Occipital lobe (tissue), 2 donors: ENCODE measurements around the gene KRT222. TPM values are rescaled to one million over a fixed set of nuclear protein-coding genes. Genes with fewer than 3 reads are reported as not detected.
A peak's percentile ranks its signal among the peaks of the same experiment; 100 is the strongest.

Source experiments
- DNase-seq: peaks from one replicate; lab custom pipeline; 2025; lab: John Stamatoyannopoulos, UW
- total RNA-seq: library from RNA; depleted of rRNA; stranded (reverse); fragments of >200 nt; gene quantifications from one replicate; pipeline ENCODE4 v1.2.3, GENCODE V29; 2014

Gene KRT222
- total RNA-seq, 1 donor from 2014 or later: 3.6 TPM

DNA sequence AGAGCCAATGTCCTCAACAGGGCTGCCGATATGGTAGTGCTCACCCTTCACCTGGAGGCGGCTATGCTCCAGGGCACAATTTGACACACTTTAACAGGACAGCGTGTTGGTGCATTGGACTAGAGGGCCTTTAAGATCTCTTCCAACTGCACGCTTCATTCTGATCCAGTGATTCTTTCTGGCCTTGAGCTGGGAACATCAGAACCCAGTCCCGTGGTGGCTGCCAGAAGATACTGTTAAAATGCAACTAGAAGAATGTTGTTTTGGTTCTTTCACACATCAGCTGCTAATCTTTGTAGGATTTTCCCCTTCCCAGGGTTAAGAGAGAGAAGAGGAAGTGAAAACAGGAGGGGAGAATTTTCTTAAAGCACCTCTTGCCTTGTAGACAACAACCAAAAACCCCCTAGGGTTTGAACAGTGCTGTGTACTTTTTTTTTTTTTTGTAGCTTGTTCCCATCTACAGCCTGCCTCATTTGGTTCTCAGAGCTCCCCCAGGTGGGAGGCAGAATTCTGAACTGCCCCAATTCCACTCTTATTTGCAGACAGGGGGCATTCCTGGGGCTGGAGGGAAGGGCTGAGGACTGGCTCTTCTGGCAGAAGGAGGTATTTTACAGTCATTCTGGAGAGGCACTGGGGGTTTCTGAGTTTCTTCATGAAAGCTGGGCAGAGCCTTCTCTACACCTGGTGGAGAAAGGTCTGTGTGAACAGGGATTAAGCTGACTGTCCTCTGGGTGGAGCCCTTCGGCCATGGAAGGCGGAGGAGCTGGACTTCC, 49.7 kb downstream of the KRT222 start:
- no peak for DNase-seq

DNA sequence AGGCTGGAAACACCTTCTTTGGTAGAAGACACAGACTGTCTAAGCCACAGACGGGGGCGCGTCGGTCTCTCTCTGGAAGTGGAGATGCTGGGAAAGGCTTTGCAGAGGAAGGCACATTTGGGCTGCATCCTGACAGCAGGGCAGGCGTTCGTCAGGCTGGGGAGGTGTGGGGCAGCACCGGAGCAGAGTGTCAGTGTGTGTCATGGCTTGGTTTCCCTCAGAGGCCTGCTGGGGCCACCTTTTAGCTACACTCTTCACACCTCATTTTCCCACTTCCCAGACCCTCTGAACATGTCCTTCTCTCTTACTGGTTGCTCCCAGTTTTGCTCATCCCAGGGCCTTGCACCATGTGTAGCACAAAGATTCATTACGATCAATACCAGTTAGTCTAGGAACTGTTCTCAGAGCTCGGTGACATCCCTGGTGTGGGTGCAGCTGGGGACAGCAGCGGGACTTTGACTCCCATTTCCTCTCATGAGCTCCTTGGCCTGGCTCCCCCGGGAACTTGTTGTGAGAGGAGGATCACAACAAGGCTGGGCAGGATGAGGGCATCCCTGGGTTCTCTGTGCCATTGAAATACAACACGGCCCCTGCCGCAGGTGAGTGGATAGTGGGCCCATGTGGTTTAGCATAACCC, 50.4 kb downstream of the KRT222 start:
- no peak for DNase-seq

DNA sequence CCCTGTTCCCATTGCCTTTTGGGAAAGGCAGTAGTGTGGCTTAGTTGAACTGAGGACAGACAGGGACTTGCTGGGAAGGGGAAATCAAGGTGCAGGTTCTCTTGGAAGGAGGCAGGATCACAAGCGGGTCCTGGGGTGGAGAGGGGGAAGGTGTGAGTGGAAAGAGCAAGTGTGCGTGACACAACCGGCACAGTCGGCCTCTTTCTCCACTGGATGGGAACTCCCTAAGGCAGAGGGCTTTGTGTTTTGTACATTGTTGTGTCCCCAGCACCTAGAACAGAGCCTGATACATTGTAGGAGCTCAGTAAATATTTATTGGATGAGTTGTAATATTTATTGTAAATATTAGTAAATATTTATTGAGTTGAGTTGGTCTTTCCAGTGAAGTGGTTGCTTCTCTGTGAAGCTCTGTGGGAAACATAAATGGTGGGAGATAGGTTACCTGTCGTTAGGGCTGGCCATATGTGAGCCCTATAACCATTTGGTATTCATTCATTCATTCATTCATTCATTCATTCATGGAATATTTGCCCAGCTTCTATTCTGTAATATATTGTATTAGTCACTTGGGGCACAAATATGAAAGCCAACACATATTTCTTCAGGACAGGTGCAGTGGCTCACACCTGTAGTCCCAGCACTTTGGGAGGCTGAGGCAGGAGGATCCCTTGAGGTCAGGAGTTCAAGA, 51.4 kb downstream of the KRT222 start:
- no peak for DNase-seq

DNA sequence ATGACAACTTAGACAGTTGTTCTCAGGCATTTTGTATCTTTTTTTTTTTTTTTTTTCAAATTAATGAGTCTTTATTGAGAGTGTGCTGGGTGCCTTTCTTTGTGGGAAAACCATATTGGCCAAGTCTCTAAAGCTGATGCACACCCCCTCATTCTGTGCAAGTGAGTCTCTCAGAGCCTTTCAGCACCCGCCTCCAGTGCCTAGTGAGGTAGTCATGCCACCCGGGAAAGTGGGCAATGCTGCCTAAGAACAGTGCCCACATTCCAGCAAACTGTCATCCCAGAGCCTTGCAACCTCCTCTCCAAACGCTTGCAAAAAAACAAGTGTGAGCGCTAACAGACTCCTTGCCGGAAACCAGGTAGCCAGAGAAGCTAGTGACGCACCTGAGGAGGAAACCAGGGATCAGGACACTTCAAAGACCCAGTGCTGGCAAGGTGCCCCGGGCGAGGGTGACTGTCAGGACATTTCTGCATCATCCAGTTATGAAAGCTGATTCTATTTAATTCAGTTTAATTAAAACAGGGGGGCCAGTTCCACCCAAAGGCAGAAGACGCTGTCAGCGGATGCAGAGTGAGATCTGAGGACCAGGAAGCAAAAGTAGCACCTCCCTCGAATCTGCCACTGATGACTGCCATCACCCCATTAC, 52.3 kb downstream of the KRT222 start:
- DNase-seq: peak; percentile 70

DNA sequence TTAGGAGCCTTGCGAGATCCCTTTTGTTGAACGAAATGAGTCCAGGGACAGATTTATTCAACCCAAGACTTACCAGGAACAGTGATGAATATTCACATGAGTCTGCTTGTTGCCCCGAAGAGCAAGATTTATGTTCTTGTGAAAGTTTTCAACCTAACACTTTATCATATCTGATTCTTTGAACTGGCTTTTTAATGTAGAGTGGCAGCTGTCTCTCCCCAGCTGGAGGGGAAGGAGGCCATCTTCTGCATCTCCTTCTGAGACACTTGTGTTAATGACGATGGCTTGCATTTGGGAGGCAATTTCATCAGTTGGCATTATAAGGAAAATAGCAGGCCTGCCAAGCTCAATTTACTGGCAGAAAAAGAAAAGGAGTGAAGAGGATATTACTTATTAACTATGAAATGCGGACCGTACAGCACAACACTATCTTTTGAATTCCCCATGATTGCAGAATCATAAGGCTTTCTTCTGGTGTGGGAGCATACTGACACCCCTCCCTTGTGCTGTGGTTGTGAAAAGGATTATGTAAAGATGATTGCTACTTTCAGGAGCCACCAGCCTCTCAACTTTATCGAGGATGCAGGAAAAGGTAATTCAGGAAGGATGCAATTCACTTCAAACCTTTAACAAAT, 53.0 kb downstream of the KRT222 start:
- DNase-seq: no peak

DNA sequence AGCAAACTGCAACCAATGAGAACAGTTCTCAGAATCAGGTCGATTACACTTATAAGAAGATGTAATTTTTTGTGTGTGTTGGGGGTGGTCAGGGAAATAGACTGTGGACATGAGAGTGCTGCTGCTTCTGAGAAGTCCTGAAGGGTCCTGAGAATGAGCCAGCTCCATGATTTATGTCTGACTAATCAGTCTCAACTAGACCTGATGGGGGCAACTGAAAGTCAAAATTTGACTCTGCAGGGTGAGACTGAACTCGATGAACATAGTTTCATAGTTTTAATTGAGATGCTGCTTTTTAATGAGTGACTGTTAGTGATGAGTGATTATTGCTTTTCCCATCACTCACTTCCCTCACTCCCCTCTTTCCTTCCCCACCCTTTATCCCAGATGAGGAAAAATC, 54.6 kb downstream of the KRT222 start:
- no peak for DNase-seq

DNA sequence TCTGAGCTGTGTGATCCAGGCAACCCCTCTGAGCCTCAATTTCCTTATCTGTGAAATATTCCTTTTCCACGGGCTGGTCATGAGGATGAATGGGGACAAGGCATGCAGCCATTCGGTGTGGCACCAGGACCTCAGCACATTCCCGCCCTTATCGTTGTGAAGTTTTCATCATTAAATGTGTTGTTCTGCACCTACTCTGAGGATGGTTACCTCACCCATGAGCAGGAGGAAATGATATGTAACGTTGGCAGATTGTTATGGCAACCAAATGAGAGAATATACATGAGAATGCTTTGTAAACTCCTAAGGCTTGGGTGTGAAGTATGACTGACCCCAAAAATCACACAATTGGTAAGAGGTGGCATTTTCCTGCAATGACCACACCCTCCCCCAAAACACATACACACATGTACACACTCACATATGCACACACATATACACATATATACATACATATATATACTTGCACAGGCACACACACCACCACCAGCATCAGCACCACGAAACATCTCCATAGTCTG, 56.9 kb downstream of the KRT222 start:
- DNase-seq: no peak

DNA sequence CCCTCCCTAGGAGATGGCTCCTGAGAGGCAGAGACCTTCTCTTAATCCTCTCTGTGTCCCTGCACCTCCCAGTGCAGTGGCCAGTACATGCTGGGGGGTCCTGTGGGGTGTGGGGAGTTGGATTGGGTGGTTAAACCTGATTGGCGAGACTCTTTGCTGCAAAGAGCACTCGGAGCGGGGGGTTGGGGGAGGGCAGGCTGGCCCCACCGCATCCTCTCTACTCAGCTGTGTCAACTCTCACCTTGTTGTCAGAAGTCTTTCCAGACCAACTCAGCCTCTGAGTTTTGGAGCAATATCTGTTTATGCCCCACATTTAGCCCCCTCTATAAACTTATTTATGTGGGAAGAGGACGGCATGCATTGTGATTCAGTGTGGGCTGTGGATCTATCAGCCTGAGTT, 57.3 kb downstream of the KRT222 start:
- no peak for DNase-seq

DNA sequence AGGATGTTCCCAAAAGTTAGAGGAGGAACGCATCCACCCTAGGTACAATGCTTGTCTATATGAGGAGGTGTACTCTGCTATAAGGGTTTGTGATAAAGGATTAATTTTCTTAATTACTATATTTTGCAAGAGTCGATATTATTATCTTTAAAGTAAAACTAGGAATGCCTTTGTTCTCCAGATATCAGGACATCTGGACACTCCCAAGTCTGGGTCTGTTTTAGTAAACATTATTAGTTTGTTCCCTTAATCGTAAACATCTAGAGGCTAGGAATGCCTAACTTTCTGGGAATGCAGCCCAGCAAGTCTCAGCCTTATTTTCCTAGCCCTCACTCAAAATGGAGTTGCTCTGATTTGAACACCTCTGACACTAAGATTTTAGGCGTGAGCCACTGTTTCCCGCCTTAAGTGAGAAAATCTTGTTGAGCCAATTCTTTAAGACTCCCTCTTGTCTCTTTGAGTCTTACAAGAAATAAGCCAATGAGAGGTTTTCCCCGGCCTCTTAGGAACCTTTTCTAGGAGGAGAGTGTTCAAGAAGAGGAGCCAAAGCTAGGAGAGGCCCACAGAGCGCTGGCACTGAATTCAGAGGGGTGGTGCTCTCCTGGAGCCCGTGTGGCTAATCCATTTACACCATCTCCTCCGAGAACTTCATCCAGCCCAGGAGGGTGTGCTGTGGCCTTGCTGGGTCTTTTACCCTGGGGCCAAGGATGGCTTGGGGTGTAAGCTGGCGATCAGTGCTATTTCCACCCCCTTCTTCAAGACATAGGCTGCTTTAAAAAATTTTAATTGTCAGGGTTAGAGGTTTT, 58.2 kb downstream of the KRT222 start:
- no peak for DNase-seq

DNA sequence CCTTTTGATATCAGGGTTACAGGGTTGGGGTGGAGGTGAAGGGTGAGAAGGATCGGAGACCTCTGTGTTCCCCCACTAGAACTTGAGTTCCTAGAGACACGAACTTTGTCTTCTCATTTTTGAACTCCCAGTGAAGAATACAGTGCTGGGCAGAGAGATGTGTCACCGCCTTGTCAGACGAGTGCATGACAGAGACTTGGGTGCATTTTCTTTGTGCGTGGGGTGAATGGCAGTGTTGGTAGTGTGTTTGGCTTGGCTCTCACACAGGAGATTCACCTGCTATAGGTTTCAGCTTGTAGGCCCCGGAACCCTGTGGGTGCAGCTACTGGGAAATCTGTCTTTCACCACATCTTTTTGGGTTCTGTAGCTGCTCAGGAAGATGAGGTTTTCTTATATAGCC, 59.7 kb downstream of the KRT222 start:
- DNase-seq: no peak

Other genes with a start within 250 kb of the KRT222 start
- gene TOP2A, start 247.3 kb downstream of the KRT222 start, total RNA-seq: 24.0 TPM
- 15.4 TPM for gene IGFBP4, start 221.7 kb downstream of the KRT222 start, total RNA-seq
- not detected for gene TNS4, start 163.6 kb downstream of the KRT222 start, total RNA-seq
- gene CCR7, start 99.7 kb downstream of the KRT222 start, total RNA-seq: not detected
- 109 TPM for gene SMARCE1, start 17.4 kb downstream of the KRT222 start, total RNA-seq
- not detected for gene KRT24, start 38.6 kb upstream of the KRT222 start, total RNA-seq
- gene KRT25, start 90.2 kb upstream of the KRT222 start, total RNA-seq: not detected
- gene KRT26, start 107.0 kb upstream of the KRT222 start, total RNA-seq: not detected
- not detected for gene KRT27, start 117.4 kb upstream of the KRT222 start, total RNA-seq
- gene KRT28, start 134.8 kb upstream of the KRT222 start, total RNA-seq: not detected
- 1.9 TPM for gene KRT10, start 157.4 kb upstream of the KRT222 start, total RNA-seq
- not detected for gene KRT12, start 202.0 kb upstream of the KRT222 start, total RNA-seq
- gene KRT20, start 220.1 kb upstream of the KRT222 start, total RNA-seq: not detected